ENCODE measurements around the gene BSPRY. TPM values are rescaled to one million over a fixed set of nuclear protein-coding genes. Genes with fewer than 3 reads are reported as not detected.

BSPRY gene
- total RNA-seq, 1 experiment from 2014 or later = 22.6 TPM

DNA sequence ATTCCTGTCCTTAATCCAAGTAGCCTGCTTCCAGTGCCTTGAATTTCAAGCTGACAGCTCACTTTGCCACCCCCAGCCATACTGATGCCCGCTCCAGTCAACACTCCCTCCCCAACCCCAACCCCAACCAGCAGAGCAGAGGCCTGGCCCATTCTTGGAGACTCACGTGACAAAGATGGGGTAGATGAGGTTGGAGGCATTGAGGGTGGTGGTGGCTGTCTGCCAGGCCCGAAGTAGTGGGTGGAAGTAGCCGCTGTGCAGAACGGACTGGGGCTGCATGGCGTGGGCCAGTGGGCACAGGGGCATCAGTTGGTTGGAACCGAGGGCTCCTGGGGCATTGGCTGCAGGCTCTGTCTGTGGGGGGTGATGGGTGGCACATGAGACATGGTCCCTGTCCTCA lies 43.9 kb downstream of the BSPRY start:
- ChIA-PET POLR2A (ENCODE audit: unreplicated experiment) (no interaction called here), CTCF (no interaction called here)
- TF ChIP-seq EZH2phosphoT487 (IDR thresholded peaks at IDR 0.05; ENCODE audit: borderline replicate concordance, low read length) (no peak), EZH2 (IDR thresholded peaks at IDR 0.05; ENCODE audit: low read length, unreplicated experiment) (no peak)
- TF ChIP-seq, protein P1, sequence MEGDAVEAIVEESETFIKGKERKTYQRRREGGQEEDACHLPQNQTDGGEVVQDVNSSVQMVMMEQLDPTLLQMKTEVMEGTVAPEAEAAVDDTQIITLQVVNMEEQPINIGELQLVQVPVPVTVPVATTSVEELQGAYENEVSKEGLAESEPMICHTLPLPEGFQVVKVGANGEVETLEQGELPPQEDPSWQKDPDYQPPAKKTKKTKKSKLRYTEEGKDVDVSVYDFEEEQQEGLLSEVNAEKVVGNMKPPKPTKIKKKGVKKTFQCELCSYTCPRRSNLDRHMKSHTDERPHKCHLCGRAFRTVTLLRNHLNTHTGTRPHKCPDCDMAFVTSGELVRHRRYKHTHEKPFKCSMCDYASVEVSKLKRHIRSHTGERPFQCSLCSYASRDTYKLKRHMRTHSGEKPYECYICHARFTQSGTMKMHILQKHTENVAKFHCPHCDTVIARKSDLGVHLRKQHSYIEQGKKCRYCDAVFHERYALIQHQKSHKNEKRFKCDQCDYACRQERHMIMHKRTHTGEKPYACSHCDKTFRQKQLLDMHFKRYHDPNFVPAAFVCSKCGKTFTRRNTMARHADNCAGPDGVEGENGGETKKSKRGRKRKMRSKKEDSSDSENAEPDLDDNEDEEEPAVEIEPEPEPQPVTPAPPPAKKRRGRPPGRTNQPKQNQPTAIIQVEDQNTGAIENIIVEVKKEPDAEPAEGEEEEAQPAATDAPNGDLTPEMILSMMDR (conservative IDR thresholded peaks at IDR 0.05; ENCODE audit: low read depth, low read length) = no peak
- Histone ChIP-seq H3F3A (ENCODE audit: low read length, unreplicated experiment) (no peaks in the 10 kb centered on the region), H2AFZ (ENCODE audit: low read length) (no peak overlapping the region), H3K4me1 (ENCODE audit: insufficient read depth, low read length) (peaks cover under 1% of the 10 kb centered on the region; the same call in 1 of the 2 replicates), H3K36me3 (ENCODE audit: low read depth, low read length) (no peaks in the 10 kb centered on the region; the same call in 1 of the 2 replicates), H3K9me2 (replicated peaks; ENCODE audit: low read length) (no peaks in the 10 kb centered on the region), H3K4me2 (ENCODE audit: low read length) (no peak overlapping the region), H3K4me3 (ENCODE audit: low read length) (no peak overlapping the region), H3K27me3 (ENCODE audit: low read length) (no peaks in the 10 kb centered on the region), H3K9ac (ENCODE audit: low read length) (no peak overlapping the region), H3K9me3 (ENCODE audit: low read length) (no peaks in the 10 kb centered on the region), H3K79me2 (ENCODE audit: low read length) (no peaks in the 10 kb centered on the region), H4K20me1 (ENCODE audit: low read length) (no peaks in the 10 kb centered on the region), H3K27ac (ENCODE audit: low read length) (no peak overlapping the region)
- ATAC-seq (no peak), DNase-seq (no peak)
- intact Hi-C loops (cut with micrococcal nuclease) = no loop called here
- BruUV-seq (replicated peaks) = no TSS peak

DNA sequence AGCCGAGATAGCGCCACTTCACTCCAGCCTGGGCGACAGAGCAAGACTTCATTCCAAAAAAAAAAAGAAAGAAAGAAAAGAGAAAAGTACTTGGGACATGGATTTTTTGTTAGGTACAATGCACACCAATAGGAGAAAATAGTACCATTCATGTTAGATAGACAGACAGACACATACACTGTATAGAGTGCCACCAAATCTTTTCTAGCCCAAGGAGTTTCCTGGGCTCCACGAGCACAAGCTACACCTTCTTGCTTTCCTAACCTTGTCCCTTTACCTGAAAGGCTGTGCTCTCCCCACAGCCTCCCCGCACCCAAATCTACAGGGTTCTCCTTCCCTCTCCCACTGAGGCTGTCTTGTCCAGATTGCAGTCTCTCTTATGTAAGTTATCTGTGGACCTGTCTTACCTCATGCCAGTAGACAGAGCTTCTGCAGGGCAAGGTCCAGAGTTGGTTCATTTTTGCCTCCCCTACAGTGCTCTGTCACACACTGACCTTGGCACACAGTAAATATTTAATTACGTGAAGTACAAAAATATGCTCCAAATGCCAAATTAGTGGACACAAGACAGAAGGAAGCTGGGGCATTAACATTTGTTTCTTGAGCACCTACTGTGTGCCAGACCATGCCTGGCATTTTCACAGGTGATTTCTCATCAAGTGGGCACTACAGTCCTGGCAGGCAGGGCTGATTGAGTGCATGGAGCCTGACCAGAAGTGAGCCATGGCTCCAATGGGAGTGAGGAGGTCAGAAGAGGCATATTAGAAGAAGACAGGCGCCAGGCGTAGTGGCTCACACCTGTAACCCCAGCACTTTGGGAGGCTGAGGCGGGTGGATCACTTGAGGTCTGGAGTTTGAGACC lies 45.9 kb downstream of the BSPRY start:
- Histone ChIP-seq H4K20me1 (ENCODE audit: low read length) (no peaks in the 10 kb centered on the region), H3K79me2 (ENCODE audit: low read length) (peaks cover 6% of the 10 kb centered on the region), H3K36me3 (ENCODE audit: low read depth, low read length) (no peaks in the 10 kb centered on the region), H3F3A (ENCODE audit: low read length, unreplicated experiment) (no peaks in the 10 kb centered on the region), H3K9me3 (ENCODE audit: low read length) (no peaks in the 10 kb centered on the region), H3K4me3 (ENCODE audit: low read length) (no peak overlapping the region), H3K9me2 (replicated peaks; ENCODE audit: low read length) (no peaks in the 10 kb centered on the region), H3K9ac (ENCODE audit: low read length) (no peak overlapping the region), H2AFZ (ENCODE audit: low read length) (no peak overlapping the region), H3K27me3 (ENCODE audit: low read length) (no peaks in the 10 kb centered on the region), H3K4me1 (ENCODE audit: insufficient read depth, low read length) (peaks cover 15% of the 10 kb centered on the region), H3K27ac (ENCODE audit: low read length) (no peak overlapping the region), H3K4me2 (ENCODE audit: low read length) (no peak overlapping the region)
- ChIA-PET POLR2A (ENCODE audit: unreplicated experiment) (no interaction called here), CTCF (no interaction called here)
- BruUV-seq (replicated peaks) = no TSS peak
- TF ChIP-seq EZH2phosphoT487 (IDR thresholded peaks at IDR 0.05; ENCODE audit: borderline replicate concordance, low read length) (no peak), EZH2 (IDR thresholded peaks at IDR 0.05; ENCODE audit: low read length, unreplicated experiment) (no peak)
- TF ChIP-seq, protein P1 (conservative IDR thresholded peaks at IDR 0.05; ENCODE audit: low read depth, low read length) = no peak
- DNase-seq (no peak), ATAC-seq (no peak)
- intact Hi-C loops (cut with micrococcal nuclease) = no loop called here

DNA sequence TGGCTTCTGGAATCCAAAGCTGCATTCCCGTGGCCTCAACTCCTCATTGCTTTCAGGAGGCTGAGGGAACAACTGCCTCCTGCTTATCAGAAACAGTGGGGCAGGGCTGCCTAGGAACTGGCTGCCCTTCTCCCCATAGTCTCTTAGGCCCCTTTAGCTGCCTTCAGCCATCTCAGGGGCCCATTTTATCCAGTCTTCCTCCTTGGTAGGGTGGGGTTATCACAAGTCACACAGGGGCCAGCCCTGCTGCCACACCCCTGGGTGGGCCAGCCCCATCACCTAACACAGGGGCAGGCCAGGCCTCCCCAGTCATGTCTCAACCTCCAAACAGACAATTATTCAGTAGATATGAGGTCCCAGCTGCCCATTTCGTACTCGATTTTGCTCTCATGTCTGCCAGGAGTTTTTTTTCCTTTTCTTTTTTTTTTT lies 47.9 kb downstream of the BSPRY start:
- no peaks in the 10 kb centered on the region for H3K27me3 ChIP-seq (ENCODE audit: low read length)
- H2AFZ ChIP-seq (ENCODE audit: low read length) = no peak overlapping the region
- no peak for DNase-seq
- H3K9me2 ChIP-seq (replicated peaks; ENCODE audit: low read length) = no peaks in the 10 kb centered on the region
- no peaks in the 10 kb centered on the region for H4K20me1 ChIP-seq (ENCODE audit: low read length)
- H3K9me3 ChIP-seq (ENCODE audit: low read length) = no peaks in the 10 kb centered on the region
- no TSS peak for BruUV-seq (replicated peaks)
- CTCF ChIA-PET = no interaction called here
- no peak overlapping the region for H3K27ac ChIP-seq (ENCODE audit: low read length)
- H3K79me2 ChIP-seq (ENCODE audit: low read length) = peaks cover 8% of the 10 kb centered on the region
- POLR2A ChIA-PET (ENCODE audit: unreplicated experiment) = no interaction called here
- H3K36me3 ChIP-seq (ENCODE audit: low read depth, low read length) = no peaks in the 10 kb centered on the region
- no peak overlapping the region for H3K4me2 ChIP-seq (ENCODE audit: low read length)
- no peaks in the 10 kb centered on the region for H3F3A ChIP-seq (ENCODE audit: low read length, unreplicated experiment)
- ATAC-seq = no peak
- intact Hi-C loops (cut with micrococcal nuclease) = no loop called here
- no peak overlapping the region for H3K4me3 ChIP-seq (ENCODE audit: low read length)
- H3K4me1 ChIP-seq (ENCODE audit: insufficient read depth, low read length) = peaks cover 21% of the 10 kb centered on the region
- H3K9ac ChIP-seq (ENCODE audit: low read length) = no peak overlapping the region
- TF ChIP-seq EZH2 (IDR thresholded peaks at IDR 0.05; ENCODE audit: low read length, unreplicated experiment) (no peak), EZH2phosphoT487 (IDR thresholded peaks at IDR 0.05; ENCODE audit: borderline replicate concordance, low read length) (no peak)
- TF ChIP-seq, protein P1 (conservative IDR thresholded peaks at IDR 0.05; ENCODE audit: low read depth, low read length) = no peak
